SK-N-SH (cell line): ENCODE results near the gene CELF2. TPM values are rescaled to one million over a fixed set of nuclear protein-coding genes. Genes with fewer than 3 reads are reported as not detected.

Source experiments
- CTCF ChIA-PET: fragments of 300-600, 350-600 bp; formaldehyde crosslinking; extraction: SDS; loops from one replicate; lab custom pipeline; 2021; lab: Yijun Ruan, JAX
- POLR2A ChIA-PET: fragments of 350-600 bp; sonication (Branson Sonifier 250); formaldehyde crosslinking; extraction: SDS; loops from one replicate; lab custom pipeline; 2020; ENCODE audit warnings: antibody characterized with exemption, inconsistent platforms; lab: Yijun Ruan, JAX
- DNase-seq: peaks from one replicate; pipeline ENCODE4 v3.0.0; 2012
- H2AFZ ChIP-seq: fragments of 200-600 bp; sonication (generic); 2 replicates; pipeline ENCODE4 v1.8.1; 2016; ENCODE audit warnings: antibody characterized with exemption, mild to moderate bottlenecking, low read depth
- H3F3A ChIP-seq: fragments of 200-600 bp; sonication (generic); replicated peaks from 2 replicates; pipeline ENCODE3; 2016; ENCODE audit warnings: antibody characterized with exemption, mild to moderate bottlenecking; ENCODE audit not compliant: insufficient read depth
- H3K27ac ChIP-seq, 2 experiments: fragments of 200-500 bp in 1 of 2; fragments of 200-600 bp in 1 of 2; sonication (Bioruptor generic) in 1 of 2; sonication (generic), shearing (Covaris generic) in 1 of 2; 2 replicates each; pipeline versions ENCODE4 v1.5.1 to v1.6.1; 2014 to 2016; ENCODE audit warnings: low read depth in 2 of 2, inconsistent platforms in 1 of 2, low read length in 1 of 2, mild to moderate bottlenecking in 1 of 2, mixed read lengths in 1 of 2
- H3K27me3 ChIP-seq: fragments of 200-600 bp; sonication (generic), shearing (Covaris generic); 2 replicates; pipeline ENCODE4 v1.6.1; 2016; ENCODE audit warnings: mixed run types; ENCODE audit not compliant: insufficient read depth
- H3K36me3 ChIP-seq, 2 experiments: fragments of 200-500 bp in 1 of 2; fragments of 200-600 bp in 1 of 2; sonication (Bioruptor generic) in 1 of 2; sonication (generic) in 1 of 2; replicated peaks in 1 of 2; 2 replicates each; pipeline versions ENCODE3 to v1.5.1; 2014 to 2016; ENCODE audit warnings: low read length in 1 of 2, mild to moderate bottlenecking in 1 of 2; ENCODE audit not compliant: insufficient read depth in 2 of 2, control insufficient read depth in 1 of 2
- H3K4me1 ChIP-seq, 2 experiments: fragments of 200-500 bp in 1 of 2; fragments of 200-600 bp in 1 of 2; sonication (Bioruptor generic) in 1 of 2; sonication (generic), shearing (Covaris generic) in 1 of 2; 2 replicates each; pipeline versions ENCODE4 v1.5.1 to v1.6.1; 2014 to 2016; ENCODE audit warnings: low read depth in 1 of 2, low read length in 1 of 2, mixed run types in 1 of 2; ENCODE audit not compliant: insufficient read depth in 2 of 2, control insufficient read depth in 1 of 2
- H3K4me2 ChIP-seq: fragments of 200-600 bp; sonication (generic), shearing (Covaris generic); 2 replicates; pipeline ENCODE4 v1.6.1; 2017; ENCODE audit warnings: mixed run types
- H3K4me3 ChIP-seq, 2 experiments: fragments of 200-500 bp in 1 of 2; fragments of 200-600 bp in 1 of 2; sonication (Bioruptor generic) in 1 of 2; sonication (generic), shearing (Covaris generic) in 1 of 2; 2 replicates each; pipeline versions ENCODE4 v1.5.1 to v1.8.1; 2014 to 2016; ENCODE audit warnings: low read depth in 2 of 2, inconsistent platforms in 1 of 2, low read length in 1 of 2, mild to moderate bottlenecking in 1 of 2, mixed read lengths in 1 of 2, moderate library complexity in 1 of 2
- H3K79me2 ChIP-seq: fragments of 200-600 bp; sonication (generic); 2 replicates; pipeline ENCODE4 v1.8.1; 2017; ENCODE audit warnings: mild to moderate bottlenecking; ENCODE audit not compliant: insufficient read depth
- H3K9ac ChIP-seq: fragments of 200-600 bp; sonication (generic); 2 replicates; pipeline ENCODE4 v1.6.1; 2017; ENCODE audit warnings: mixed run types
- H3K9me2 ChIP-seq: fragments of 200-600 bp; sonication (generic); 2 replicates; pipeline ENCODE4 v1.6.1; 2017; ENCODE audit warnings: mixed run types
- H3K9me3 ChIP-seq: fragments of 200-600 bp; sonication (generic); 2 replicates; pipeline ENCODE4 v1.6.1; 2017; ENCODE audit warnings: mixed run types, mild to moderate bottlenecking, moderate library complexity
- H4K20me1 ChIP-seq: fragments of 200-600 bp; sonication (generic); 2 replicates; pipeline ENCODE4 v1.6.1; 2017; ENCODE audit warnings: mild to moderate bottlenecking, mixed run types; ENCODE audit not compliant: insufficient read depth
- CHD2 ChIP-seq: fragments of 150-350 bp; IDR thresholded peaks from 2 replicates; pipeline ENCODE4 v1.6.1; 2018; ENCODE audit warnings: low read length; ENCODE audit not compliant: partially characterized antibody
- EP300 ChIP-seq, 2 experiments: IDR thresholded peaks; 2 replicates each; pipeline versions ENCODE4 v1.4.0 to v1.6.1; 2012; ENCODE audit warnings: borderline replicate concordance in 1 of 2, low read depth in 1 of 2, low read length in 1 of 2
- EZH2phosphoT487 ChIP-seq: fragments of 200-600 bp; sonication (generic); IDR thresholded peaks from 2 replicates; pipeline ENCODE4 v1.6.1; 2017; ENCODE audit warnings: low read depth, mixed run types, mild to moderate bottlenecking, antibody characterized with exemption, moderate library complexity, borderline replicate concordance
- FOSL2 ChIP-seq: IDR thresholded peaks from 2 replicates; pipeline ENCODE4 v1.4.0; 2012; ENCODE audit warnings: low read depth, mild to moderate bottlenecking, moderate library complexity, borderline replicate concordance
- FOXJ3 ChIP-seq: sonication (generic); formaldehyde crosslinking; IDR thresholded peaks from 2 replicates; pipeline ENCODE4 v1.5.1; 2020; ENCODE audit warnings: mild to moderate bottlenecking, missing genetic modification reagents
- FOXM1 ChIP-seq: IDR thresholded peaks from 2 replicates; pipeline ENCODE4 v1.4.0; 2012; ENCODE audit warnings: low read depth, mild to moderate bottlenecking
- MAX ChIP-seq: IDR thresholded peaks from 2 replicates; pipeline ENCODE4 v1.4.0; 2012; ENCODE audit warnings: low read depth
- MEF2A ChIP-seq: IDR thresholded peaks from 2 replicates; pipeline ENCODE4 v1.4.0; 2012; ENCODE audit warnings: low read depth, borderline replicate concordance
- PBX3 ChIP-seq: IDR thresholded peaks from 2 replicates; pipeline ENCODE4; 2012
- RCOR1 ChIP-seq: fragments of 150-350 bp; IDR thresholded peaks from 2 replicates; pipeline ENCODE4 v1.6.1; 2017; ENCODE audit warnings: antibody characterized with exemption, low read length
- RFX5 ChIP-seq: IDR thresholded peaks from 2 replicates; pipeline ENCODE4 v1.6.1; 2012; ENCODE audit warnings: mild to moderate bottlenecking, improper control_type of control experiment, low read length
- TAF1 ChIP-seq: IDR thresholded peaks from 2 replicates; pipeline ENCODE4 v1.6.1; 2012; ENCODE audit warnings: low read depth, mild to moderate bottlenecking, low read length, moderate library complexity, borderline replicate concordance
- USF1 ChIP-seq: IDR thresholded peaks from 2 replicates; pipeline ENCODE4 v1.4.0; 2012; ENCODE audit warnings: low read depth, borderline replicate concordance
- USF2 ChIP-seq: fragments of 150-350 bp; IDR thresholded peaks from 2 replicates; pipeline ENCODE4 v1.6.1; 2017; ENCODE audit warnings: antibody characterized with exemption, low read length, low read depth, borderline replicate concordance
- YY1 ChIP-seq: IDR thresholded peaks from 2 replicates; pipeline ENCODE4 v1.4.0; 2012; ENCODE audit warnings: low read depth, mild to moderate bottlenecking
- WGBS: methylation state at CpG from one replicate; pipeline ENCODE4 v1.1.6; 2017; ENCODE audit warnings: low lambda C conversion rate; 5-methylcytosine and 5-hydroxymethylcytosine counted together
- polyA plus RNA-seq, 3 experiments: library from polyadenylated mRNA; depleted of rRNA; stranded (reverse); fragments of >200 nt; gene quantifications; 2 replicates each; pipeline ENCODE4 v1.2.3, GENCODE V29; 2012

CELF2 gene
- polyA plus RNA-seq, 1 of the 3 experiments (the other 2 are of a cell fraction), result 0.03 TPM

GRCh38 chr10:11049806-11050205 is 32.1 kb downstream of the CELF2 start:
- Histone ChIP-seq H3K4me2 (no peak overlapping the region), H2AFZ (no peak overlapping the region), H3K9ac (no peak overlapping the region), H3K9me3 (no peaks in the 10 kb centered on the region), H3K27ac (no peak overlapping the region), H3K36me3 (no peaks in the 10 kb centered on the region), H3K4me1 (no peaks in the 10 kb centered on the region), H4K20me1 (no peaks in the 10 kb centered on the region)
- 53% methylated on average over 1 of the region's 5 CpGs for WGBS
- no peak for TF ChIP-seq YY1
- TF ChIP-seq, all 33 proteins: peak for 0
- DNase-seq, result no peak
- CTCF ChIA-PET, result no interaction called here
- Histone ChIP-seq H3F3A (no peaks in the 10 kb centered on the region), H3K9me2 (no peaks in the 10 kb centered on the region), H3K27me3 (no peaks in the 10 kb centered on the region), H3K79me2 (no peaks in the 10 kb centered on the region), H3K4me3 (no peak overlapping the region)
- POLR2A ChIA-PET, result no interaction called here

- ChIA-PET CTCF (interaction anchor here (0.7 kb wide), 1 partner anchor 90 kb away, joined by 3 read pairs; no protein-coding TSS in a partner anchor), POLR2A (no interaction called here)
- no peaks in the 10 kb centered on the region for H3K79me2 ChIP-seq
- H3K9me2 ChIP-seq, result no peaks in the 10 kb centered on the region
- 28% methylated on average over 9 of the region's 10 CpGs for WGBS
- no peaks in the 10 kb centered on the region for H3F3A ChIP-seq
- H3K9me3 ChIP-seq, result no peaks in the 10 kb centered on the region
- H4K20me1 ChIP-seq, result no peaks in the 10 kb centered on the region
- no peaks in the 10 kb centered on the region for H3K27me3 ChIP-seq
- no peak overlapping the region for H3K4me2 ChIP-seq
- DNase-seq, result no peak
- H2AFZ ChIP-seq, result no peak overlapping the region
- no peaks in the 10 kb centered on the region for H3K4me1 ChIP-seq
- no peaks in the 10 kb centered on the region for H3K36me3 ChIP-seq
- H3K9ac ChIP-seq, result no peak overlapping the region
- H3K4me3 ChIP-seq, result no peak overlapping the region
- no peak overlapping the region for H3K27ac ChIP-seq
- TF ChIP-seq FOXM1, result no peak
- no peak for TF ChIP-seq USF2
- no peak for TF ChIP-seq MEF2A
- no peak for TF ChIP-seq USF1
- TF ChIP-seq MAX, result no peak
- TF ChIP-seq EP300 (IDR thresholded peaks at IDR 0.05; ENCODE audit: borderline replicate concordance in 1 of 2, low read depth in 1 of 2, low read length in 1 of 2), result no peak
- no peak for TF ChIP-seq FOSL2
- no peak for TF ChIP-seq YY1
- no peak for TF ChIP-seq PBX3
- TF ChIP-seq RFX5, result no peak
- no peak for TF ChIP-seq EZH2phosphoT487
- TF ChIP-seq RCOR1, result no peak
- TF ChIP-seq TAF1, result no peak
- no peak for TF ChIP-seq FOXJ3 (CRISPR knock-in tag)
- TF ChIP-seq CHD2, result no peak
Observed at GRCh38 chr10:11050301-11051287, 32.9 kb downstream of the CELF2 start.
